Stimulated activated CD4-positive, alpha-beta T cell treated with anti-CD3 and anti-CD28 coated beads, Interleukin-12 subunit alpha, Interleukin-12 subunit beta, amount 100 ng/mL, for 48 hours (primary cell): Measurements from ENCODE around the gene GGTA1.
"Not testable (repeated sequence)": the region's sequence is repeated elsewhere in the genome, so short reads cannot be mapped to it uniquely, and the experiment has no call there.

Source experiments
- DNase-seq, 3 donors: peaks; one replicate each; pipeline ENCODE4 v3.0.0-alpha.2; 2020; ENCODE audit warnings: low read depth in 2 of 3, low spot score in 1 of 3

The GGTA1 gene

GRCh38 chr9:121459513-121459912, 40.1 kb downstream of the GGTA1 start:
- DNase-seq = no peak

GRCh38 chr9:121458449-121458848, 41.2 kb downstream of the GGTA1 start:
- not testable (repeated sequence) for DNase-seq

GRCh38 chr9:121455527-121456239, 44.0 kb downstream of the GGTA1 start:
- peak in 1 of 3 donors; percentile 1 for DNase-seq

- DNase-seq = no peak
Observed at GRCh38 chr9:121454972-121455371, 44.7 kb downstream of the GGTA1 start.

DNA sequence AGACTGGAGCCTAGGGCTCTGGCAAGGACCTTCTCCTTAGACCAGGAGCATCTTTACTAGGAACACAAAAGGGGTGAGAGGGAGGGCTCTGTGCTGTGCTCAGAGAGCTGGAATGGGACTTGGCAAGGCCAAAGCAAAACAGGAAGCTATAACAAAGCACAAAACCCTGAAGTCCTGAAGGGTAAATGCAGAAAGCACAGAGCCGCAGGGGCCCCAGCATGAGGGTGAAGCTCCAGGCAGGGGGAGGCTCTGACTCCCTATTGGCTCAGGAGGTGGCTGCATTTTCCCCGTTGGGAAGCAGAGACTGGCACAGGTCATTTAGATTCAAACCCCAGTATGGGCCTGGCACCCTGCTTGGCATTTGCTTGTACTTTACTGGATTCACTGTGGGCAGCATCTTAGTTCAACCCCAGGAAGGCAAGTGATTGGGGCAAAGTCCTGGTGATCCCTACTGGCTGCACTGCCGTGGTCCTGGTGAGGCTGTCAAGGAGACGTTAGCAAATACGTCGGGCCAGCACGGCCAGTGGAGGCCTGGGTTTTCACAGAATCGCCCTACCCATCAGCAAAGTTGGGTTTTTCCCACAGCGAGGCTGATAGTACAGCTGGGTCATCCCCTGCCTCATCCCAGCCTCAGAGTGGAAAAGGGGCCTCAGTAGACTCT, 46.3 kb downstream of the GGTA1 start:
- DNase-seq = no peak

GRCh38 chr9:121452085-121452484, 47.6 kb downstream of the GGTA1 start:
- DNase-seq = no peak

GRCh38 chr9:121451586-121451985, 48.1 kb downstream of the GGTA1 start:
- DNase-seq = no peak

DNA sequence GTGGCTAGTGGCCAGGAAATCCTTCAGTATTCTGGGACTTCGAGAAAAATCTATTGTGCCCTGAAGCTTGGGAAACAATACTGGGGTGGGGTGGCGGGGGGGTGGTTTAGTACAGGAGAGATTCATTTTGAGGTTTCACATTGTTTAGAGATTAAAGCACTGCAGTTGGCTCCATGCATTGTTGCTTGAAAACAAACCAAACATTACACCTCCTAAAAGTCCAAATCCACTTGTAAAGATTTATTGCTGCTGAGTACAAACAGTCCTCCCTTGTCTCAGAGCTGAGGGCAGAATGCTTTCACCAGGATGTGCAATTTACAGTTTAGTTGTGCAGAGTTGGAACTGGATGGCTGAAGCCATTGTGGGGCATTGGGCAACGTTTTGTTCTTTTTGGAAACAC, 49.4 kb downstream of the GGTA1 start:
- no peak for DNase-seq

- DNase-seq = no peak
Observed at GRCh38 chr9:121449786-121450185, 49.9 kb downstream of the GGTA1 start.

DNA sequence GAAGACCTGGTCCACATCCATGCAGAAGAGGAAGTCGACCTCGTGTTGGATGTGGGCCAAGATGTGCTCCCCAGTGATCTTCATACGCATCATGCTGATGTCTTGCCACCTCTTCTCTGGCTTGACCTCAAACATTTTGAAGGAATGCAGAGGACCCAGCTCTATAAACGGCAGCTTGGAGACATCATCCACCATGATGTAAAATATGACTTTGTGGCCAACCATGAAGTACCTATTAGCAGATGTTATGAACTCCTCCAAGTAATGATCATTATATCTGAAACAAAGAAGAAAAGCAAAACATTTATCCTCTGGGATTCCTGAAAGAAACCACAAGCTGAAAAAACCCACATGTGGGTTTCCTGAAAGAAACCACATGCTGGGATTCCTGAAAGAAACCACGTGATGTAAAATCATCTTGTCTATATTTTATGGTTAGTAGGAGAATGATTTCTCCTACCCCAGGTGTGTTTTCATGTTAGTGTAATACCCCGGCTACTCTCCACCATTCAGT, 52.3 kb downstream of the GGTA1 start:
- no peak for DNase-seq

GRCh38 chr9:121445986-121446385, 53.7 kb downstream of the GGTA1 start:
- peak in 1 of 3 donors; percentile 3 for DNase-seq

- no peak for DNase-seq
Observed at GRCh38 chr9:121443981-121444380, 55.7 kb downstream of the GGTA1 start.

DNA sequence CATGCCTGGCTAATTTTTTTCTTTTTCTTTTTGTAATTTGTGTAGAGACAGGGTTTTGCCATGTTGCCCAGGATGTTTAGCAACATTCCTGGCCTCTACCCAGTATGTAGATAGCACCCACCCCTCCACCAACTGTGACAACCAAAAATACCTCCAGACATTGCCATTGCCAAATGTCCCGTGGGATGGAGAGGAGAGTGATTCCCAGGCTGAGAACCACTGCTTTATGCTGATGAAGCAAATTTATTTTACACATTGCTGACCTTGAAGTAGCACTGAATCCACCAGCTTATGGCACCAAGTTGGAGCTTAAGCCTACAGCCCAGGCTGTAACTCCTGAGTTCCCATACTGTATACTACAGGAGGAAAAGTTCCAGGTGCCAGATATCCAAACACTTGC, 58.5 kb downstream of the GGTA1 start:
- no peak for DNase-seq

DNA sequence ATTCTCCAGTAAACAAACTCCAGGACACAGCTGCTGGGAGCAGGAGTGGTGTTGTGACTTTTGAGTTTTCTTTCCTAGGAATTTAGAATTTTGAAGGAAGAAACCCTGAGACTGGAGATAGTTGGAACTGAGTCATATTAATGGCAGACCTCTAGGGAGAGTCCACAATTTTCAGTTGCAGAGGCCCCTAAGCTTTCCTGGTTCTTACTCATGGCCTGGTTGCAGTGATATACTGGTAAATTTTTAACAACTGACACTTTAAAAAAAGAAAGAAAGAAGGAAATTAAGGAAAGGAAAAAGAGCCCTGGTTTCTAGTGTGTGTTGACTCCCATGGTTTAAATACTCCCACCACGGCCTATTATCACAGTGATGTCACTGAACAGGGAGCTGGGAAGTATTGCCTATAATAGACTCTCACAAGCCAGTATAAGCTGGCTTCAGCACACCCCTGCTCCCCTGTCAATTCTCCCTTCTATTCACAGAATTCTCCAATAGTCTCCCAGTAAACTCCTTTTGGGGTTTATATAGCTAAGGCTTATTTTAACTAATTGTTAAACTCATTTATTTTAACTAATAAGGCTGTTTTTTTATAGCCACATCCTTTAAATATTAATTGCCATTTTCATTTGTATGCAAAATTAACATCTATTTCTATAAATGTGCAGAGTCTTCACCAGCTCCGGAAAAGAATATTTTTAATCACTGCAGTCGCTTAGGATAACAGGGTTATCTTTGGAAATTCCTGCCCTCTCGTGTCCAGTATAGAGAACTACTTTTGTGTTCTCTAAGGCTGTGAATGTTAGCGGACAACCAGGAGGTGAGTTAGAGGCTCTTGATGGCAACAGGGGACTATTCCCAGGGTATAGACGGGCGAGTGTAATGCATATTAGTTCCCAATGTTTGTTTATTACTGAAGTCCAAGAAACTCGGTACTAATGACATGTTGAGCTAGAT, 59.7 kb downstream of the GGTA1 start:
- no peak for DNase-seq

- DNase-seq = no peak
Observed at GRCh38 chr9:121439016-121439415, 60.6 kb downstream of the GGTA1 start.

DNA sequence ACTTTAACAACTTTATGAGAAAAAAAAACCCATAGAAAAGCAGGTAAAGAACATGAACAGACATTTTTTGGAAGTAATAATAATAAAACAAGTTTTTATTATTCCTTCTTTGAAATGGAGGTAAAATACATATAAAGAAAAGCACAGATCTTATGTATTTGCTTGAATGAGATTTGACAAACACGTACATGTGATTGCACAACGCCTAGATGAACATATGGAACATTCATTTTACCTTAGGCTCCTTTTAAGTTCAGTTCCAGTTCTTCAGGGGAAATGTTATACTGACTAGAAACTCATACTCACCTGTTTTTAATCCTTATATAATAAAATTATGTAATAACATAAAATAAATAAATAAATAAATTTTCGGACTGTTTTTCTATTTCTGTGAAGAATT, 61.8 kb downstream of the GGTA1 start:
- no peak for DNase-seq

- DNase-seq = not testable (repeated sequence)
Observed at GRCh38 chr9:121437046-121437445, 62.6 kb downstream of the GGTA1 start.

GRCh38 chr9:121434969-121435368, 64.7 kb downstream of the GGTA1 start:
- no peak for DNase-seq

DNA sequence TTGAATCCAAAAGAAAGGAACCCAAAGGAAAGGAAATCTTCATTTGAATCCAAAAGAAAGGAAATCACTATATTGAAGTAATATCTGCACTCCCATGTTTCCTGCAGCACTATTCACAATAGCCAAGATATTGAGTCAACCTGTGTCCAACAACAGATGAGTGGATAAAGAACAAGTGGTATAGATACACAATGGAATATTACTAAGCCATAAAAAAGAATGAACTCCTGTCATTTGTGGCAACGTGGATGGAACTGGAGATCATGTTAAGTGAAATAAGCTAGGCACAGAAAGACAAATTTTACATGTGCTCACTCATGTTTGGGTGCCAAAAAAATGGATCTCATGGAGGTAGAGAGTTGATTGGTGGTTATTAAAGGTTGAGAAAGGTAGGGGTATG, 71.7 kb downstream of the GGTA1 start:
- no peak for DNase-seq

GRCh38 chr9:121424024-121424432, 75.6 kb downstream of the GGTA1 start:
- DNase-seq = no peak

- no peak for DNase-seq
Observed at GRCh38 chr9:121411993-121412392, 87.7 kb downstream of the GGTA1 start.
